SK-N-SH treated with all-trans-retinoic acid at 6 μM for 48 hours (cell line): ENCODE measurements around the gene ST6GALNAC4.

ENCODE experiments used
- ATAC-seq: fragments of 200-7000 bp; cut with Tn5 transposase; 3 replicates; pipeline ENCODE4 v1.9.1; 2020; ENCODE audit warnings: mild to moderate bottlenecking, moderate library complexity
- ARNTL ChIP-seq: fragments of 450-650 bp; formaldehyde crosslinking; IDR thresholded peaks from 2 replicates; pipeline ENCODE4 v1.5.0; 2020; ENCODE audit warnings: low read depth, mild to moderate bottlenecking, moderate library complexity, borderline replicate concordance
- BACH2 ChIP-seq: fragments of 250-450 bp; sonication (Bioruptor Pico); IDR thresholded peaks from 2 replicates; pipeline ENCODE4 v1.9.0; 2021; ENCODE audit warnings: mild to moderate bottlenecking, borderline replicate concordance
- CREB5 ChIP-seq: fragments of 250-450 bp; sonication (Bioruptor Pico); IDR thresholded peaks from 2 replicates; pipeline ENCODE4 v1.5.1; 2020; ENCODE audit warnings: low read depth, mild to moderate bottlenecking, moderate library complexity
- CSRNP3 ChIP-seq: fragments of 250-450 bp; sonication (Bioruptor Pico); IDR thresholded peaks from 2 replicates; pipeline ENCODE4 v1.5.1; 2021; ENCODE audit warnings: mild to moderate bottlenecking, moderate library complexity
- ESRRG ChIP-seq: fragments of 250-450 bp; sonication (Bioruptor Pico); IDR thresholded peaks from 2 replicates; pipeline ENCODE4 v1.6.1; 2021; ENCODE audit warnings: mild to moderate bottlenecking
- GLIS3 ChIP-seq: fragments of 250-450 bp; sonication (Bioruptor Pico); IDR thresholded peaks from 2 replicates; pipeline ENCODE4 v1.5.0; 2020; ENCODE audit warnings: mild to moderate bottlenecking, moderate library complexity
- ISL1 ChIP-seq: fragments of 250-450 bp; sonication (Bioruptor Pico); IDR thresholded peaks from 2 replicates; pipeline ENCODE4 v2.1.2; 2022; ENCODE audit warnings: mild to moderate bottlenecking, moderate library complexity
- OSR1 ChIP-seq: fragments of 250-450 bp; sonication (Bioruptor Pico); IDR thresholded peaks from 2 replicates; pipeline ENCODE4 v1.8.0; 2022; ENCODE audit warnings: moderate library complexity, mild to moderate bottlenecking, inconsistent platforms
- PATZ1 ChIP-seq: fragments of 250-450 bp; sonication (Bioruptor Pico); IDR thresholded peaks from 2 replicates; pipeline ENCODE4 v1.8.0; 2020; ENCODE audit warnings: mild to moderate bottlenecking, moderate library complexity, borderline replicate concordance
- POU6F1 ChIP-seq: fragments of 250-450 bp; sonication (Bioruptor Pico); IDR thresholded peaks from 2 replicates; pipeline ENCODE4 v1.8.0; 2021; ENCODE audit warnings: low read depth, mild to moderate bottlenecking, moderate library complexity, borderline replicate concordance
- PPARA ChIP-seq: fragments of 250-450 bp; sonication (Bioruptor Pico); IDR thresholded peaks from 2 replicates; pipeline ENCODE4 v1.5.0; 2020; ENCODE audit warnings: mild to moderate bottlenecking, borderline replicate concordance
- RARB ChIP-seq: fragments of 250-450 bp; sonication (Bioruptor Pico); IDR thresholded peaks from 2 replicates; pipeline ENCODE4 v1.8.0; 2021; ENCODE audit warnings: mild to moderate bottlenecking, moderate library complexity
- SNAI2 ChIP-seq: fragments of 250-450 bp; sonication (Bioruptor Pico); IDR thresholded peaks from 2 replicates; pipeline ENCODE4 v1.5.0; 2020; ENCODE audit warnings: mild to moderate bottlenecking, moderate library complexity
- TCF4 ChIP-seq: fragments of 250-450 bp; sonication (Bioruptor Pico); IDR thresholded peaks from 2 replicates; pipeline ENCODE4 v1.8.0; 2021; ENCODE audit warnings: mild to moderate bottlenecking, moderate library complexity, borderline replicate concordance
- TOX ChIP-seq: fragments of 250-450 bp; sonication (Bioruptor Pico); IDR thresholded peaks from 2 replicates; pipeline ENCODE4 v1.8.0; 2021; ENCODE audit warnings: mild to moderate bottlenecking, moderate library complexity, borderline replicate concordance
- TSHZ2 ChIP-seq: fragments of 250-450 bp; sonication (Bioruptor Pico); IDR thresholded peaks from 2 replicates; pipeline ENCODE4 v1.5.0; 2020; ENCODE audit warnings: mild to moderate bottlenecking, moderate library complexity
- ZC3H10 ChIP-seq: fragments of 250-450 bp; sonication (Bioruptor Pico); IDR thresholded peaks from 2 replicates; pipeline ENCODE4 v1.5.1; 2021; ENCODE audit warnings: mild to moderate bottlenecking, moderate library complexity
- ZFP30 ChIP-seq: fragments of 450-650 bp; formaldehyde crosslinking; IDR thresholded peaks from 2 replicates; pipeline ENCODE4 v1.5.0; 2022; ENCODE audit warnings: mild to moderate bottlenecking, moderate library complexity
- ZNF565 ChIP-seq: fragments of 450-650 bp; formaldehyde crosslinking; conservative IDR thresholded peaks from 2 replicates; pipeline ENCODE4 v1.5.0; 2020; ENCODE audit warnings: low read depth, mild to moderate bottlenecking, moderate library complexity
- ZNF70 ChIP-seq: fragments of 450-650 bp; formaldehyde crosslinking; IDR thresholded peaks from 2 replicates; pipeline ENCODE4 v1.5.0; 2020; ENCODE audit warnings: mild to moderate bottlenecking, moderate library complexity
- ZNF8 ChIP-seq: fragments of 450-650 bp; formaldehyde crosslinking; IDR thresholded peaks from 2 replicates; pipeline ENCODE4 v1.5.0; 2020; ENCODE audit warnings: mild to moderate bottlenecking, moderate library complexity

ST6GALNAC4 gene

GRCh38 chr9:127935765-127936221, 19.0 kb upstream of the ST6GALNAC4 start:
- no peak for TF ChIP-seq ZNF70 (CRISPR knock-in tag)
- no peak for TF ChIP-seq ZFP30
- no peak for ATAC-seq

GRCh38 chr9:127934986-127935385, 18.1 kb upstream of the ST6GALNAC4 start:
- TF ChIP-seq CREB5 (no peak), ZFP30 (no peak), ISL1 (no peak), ZNF8 (CRISPR knock-in tag) (no peak), POU6F1 (CRISPR knock-in tag) (no peak), ARNTL (no peak), SNAI2 (no peak), RARB (CRISPR knock-in tag) (no peak), TCF4 (no peak), ESRRG (CRISPR knock-in tag) (no peak), OSR1 (CRISPR knock-in tag) (no peak), GLIS3 (CRISPR knock-in tag) (no peak), PATZ1 (CRISPR knock-in tag) (no peak), ZNF70 (CRISPR knock-in tag) (no peak), TOX (CRISPR knock-in tag) (no peak), PPARA (CRISPR knock-in tag) (no peak), TSHZ2 (no peak)
- no peak for ATAC-seq

- ATAC-seq, result no peak
- TF ChIP-seq ZNF8 (CRISPR knock-in tag) (no peak), ZC3H10 (CRISPR knock-in tag) (no peak), BACH2 (no peak), RARB (CRISPR knock-in tag) (no peak)
Observed at GRCh38 chr9:127934248-127934647, 17.4 kb upstream of the ST6GALNAC4 start.

- TF ChIP-seq PPARA (CRISPR knock-in tag) (no peak), ZFP30 (no peak), ZNF70 (CRISPR knock-in tag) (no peak), ZNF8 (CRISPR knock-in tag) (no peak), ZNF565 (CRISPR knock-in tag) (no peak), TOX (CRISPR knock-in tag) (peak; percentile 22; the same call in 1 of the 2 replicates), SNAI2 (no peak), RARB (CRISPR knock-in tag) (0 out of 2 replicates have a peak, but pooled peaks have one; percentile 7), CSRNP3 (CRISPR knock-in tag) (peak; percentile 11; the same call in 1 of the 2 replicates), ESRRG (CRISPR knock-in tag) (no peak)
- peak; percentile 46 for ATAC-seq
Observed at GRCh38 chr9:127931092-127931881, 14.4 kb upstream of the ST6GALNAC4 start.
